ENCODE measurements around the gene FAM13A. TPM values are rescaled to one million over a fixed set of nuclear protein-coding genes. Genes with fewer than 3 reads are reported as not detected.
"Not testable (repeated sequence)": the region's sequence is repeated elsewhere in the genome, so short reads cannot be mapped to it uniquely, and the experiment has no call there.

FAM13A gene
- total RNA-seq, 1 donor from 2014 or later, result 16.9 TPM

- intact Hi-C loops (cut with micrococcal nuclease), result no loop called here
- DNase-seq, result no peak
- Histone ChIP-seq H3K27ac (replicated peaks) (no peak overlapping the region), H3K27me3 (ENCODE audit: low read depth) (no peaks in the 10 kb centered on the region), H3K4me1 (no peaks in the 10 kb centered on the region), H3K4me3 (no peak overlapping the region), H3K36me3 (peaks cover 8% of the 10 kb centered on the region), H3K9me3 (replicated peaks) (peaks cover 39% of the 10 kb centered on the region)
- TF ChIP-seq CTCF (IDR thresholded peaks at IDR 0.05; ENCODE audit: borderline replicate concordance), result no peak
Observed at GRCh38 chr4:88900432-88900831, 156.6 kb downstream of the FAM13A start.

DNA sequence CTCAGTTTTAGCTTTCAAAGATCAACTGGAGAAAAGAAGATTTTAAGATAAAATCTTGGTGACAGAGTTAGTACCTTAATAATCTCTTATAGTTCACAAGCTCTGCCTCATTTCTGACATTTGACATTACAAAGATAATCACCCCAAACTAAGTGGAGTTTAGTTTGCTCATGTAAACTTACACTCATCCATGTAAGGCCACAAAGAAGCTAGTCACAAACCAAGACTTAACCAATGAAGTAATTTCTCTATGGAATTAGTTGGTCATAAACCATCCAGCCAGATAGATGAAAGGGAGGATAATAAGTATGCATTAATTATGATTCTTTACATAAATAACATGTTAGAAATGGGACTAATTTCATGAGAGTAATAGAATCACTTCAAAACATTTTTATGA is 159.2 kb downstream of the FAM13A start:
- peaks cover 27% of the 10 kb centered on the region for H3K9me3 ChIP-seq (replicated peaks)
- H3K36me3 ChIP-seq, result no peaks in the 10 kb centered on the region
- H3K4me1 ChIP-seq, result no peaks in the 10 kb centered on the region
- H3K27ac ChIP-seq (replicated peaks), result no peak overlapping the region
- TF ChIP-seq CTCF (IDR thresholded peaks at IDR 0.05; ENCODE audit: borderline replicate concordance), result no peak
- no peak for DNase-seq
- intact Hi-C loops (cut with micrococcal nuclease), result no loop called here
- H3K4me3 ChIP-seq, result no peak overlapping the region
- no peaks in the 10 kb centered on the region for H3K27me3 ChIP-seq (ENCODE audit: low read depth)

GRCh38 chr4:88897180-88897579 is 159.8 kb downstream of the FAM13A start:
- Histone ChIP-seq H3K4me3 (no peak overlapping the region), H3K9me3 (replicated peaks) (peaks cover 21% of the 10 kb centered on the region), H3K27me3 (ENCODE audit: low read depth) (no peaks in the 10 kb centered on the region), H3K36me3 (no peaks in the 10 kb centered on the region), H3K4me1 (no peaks in the 10 kb centered on the region), H3K27ac (replicated peaks) (no peak overlapping the region)
- intact Hi-C loops (cut with micrococcal nuclease), result no loop called here
- no peak for TF ChIP-seq CTCF (IDR thresholded peaks at IDR 0.05; ENCODE audit: borderline replicate concordance)
- no peak for DNase-seq

DNA sequence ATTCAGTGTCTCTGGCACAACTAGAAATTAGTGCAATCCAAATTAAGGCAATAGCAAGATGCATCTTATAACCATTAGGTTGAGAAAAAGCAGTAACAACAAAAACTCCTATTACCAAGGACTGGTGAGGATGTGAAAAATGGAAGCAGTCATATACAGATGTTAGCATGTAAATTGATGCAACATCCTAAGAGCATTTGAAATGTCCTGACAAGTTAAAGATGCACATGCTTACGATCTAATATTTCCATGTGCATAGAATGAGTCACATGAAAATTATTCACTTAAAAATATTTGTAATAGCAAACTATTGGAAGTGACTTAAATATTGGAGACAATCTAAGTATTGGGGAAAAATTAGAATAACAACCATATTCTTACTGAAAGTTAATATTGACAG is 163.0 kb downstream of the FAM13A start:
- H3K36me3 ChIP-seq, result no peaks in the 10 kb centered on the region
- no peak overlapping the region for H3K4me3 ChIP-seq

DNA sequence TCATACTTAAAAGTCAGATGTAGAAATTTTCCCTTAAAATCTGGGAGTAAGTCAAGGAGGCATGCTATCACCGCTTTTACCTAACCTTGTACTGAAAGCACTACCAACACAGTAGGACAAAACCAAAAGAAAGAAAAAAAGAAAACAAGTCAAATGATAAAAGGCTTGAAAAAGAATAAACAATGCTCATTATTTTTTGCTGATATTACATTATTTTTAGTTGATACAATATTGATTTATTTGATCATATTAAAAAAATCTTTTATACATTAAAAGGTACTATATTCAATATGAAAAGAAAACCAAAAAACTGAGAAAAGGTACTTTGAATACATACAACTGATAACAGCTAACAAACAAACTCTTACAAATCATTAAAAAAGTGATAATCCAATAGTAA is 164.3 kb downstream of the FAM13A start:
- no peak for DNase-seq
- H3K36me3 ChIP-seq, result no peaks in the 10 kb centered on the region
- H3K4me3 ChIP-seq, result no peak overlapping the region
- H3K4me1 ChIP-seq, result no peaks in the 10 kb centered on the region
- no peak for TF ChIP-seq CTCF (IDR thresholded peaks at IDR 0.05; ENCODE audit: borderline replicate concordance)
- intact Hi-C loops (cut with micrococcal nuclease), result no loop called here
- no peaks in the 10 kb centered on the region for H3K27me3 ChIP-seq (ENCODE audit: low read depth)
- H3K27ac ChIP-seq (replicated peaks), result no peak overlapping the region
- no peaks in the 10 kb centered on the region for H3K9me3 ChIP-seq (replicated peaks)

More for the DNA sequence above, 163.0 kb downstream of the FAM13A start:
- no peaks in the 10 kb centered on the region for H3K27me3 ChIP-seq (ENCODE audit: low read depth)
- no peak for TF ChIP-seq CTCF (IDR thresholded peaks at IDR 0.05; ENCODE audit: borderline replicate concordance)
- DNase-seq, result no peak
- intact Hi-C loops (cut with micrococcal nuclease), result no loop called here
- no peak overlapping the region for H3K27ac ChIP-seq (replicated peaks)
- H3K9me3 ChIP-seq (replicated peaks), result no peaks in the 10 kb centered on the region
- H3K4me1 ChIP-seq, result no peaks in the 10 kb centered on the region

DNA sequence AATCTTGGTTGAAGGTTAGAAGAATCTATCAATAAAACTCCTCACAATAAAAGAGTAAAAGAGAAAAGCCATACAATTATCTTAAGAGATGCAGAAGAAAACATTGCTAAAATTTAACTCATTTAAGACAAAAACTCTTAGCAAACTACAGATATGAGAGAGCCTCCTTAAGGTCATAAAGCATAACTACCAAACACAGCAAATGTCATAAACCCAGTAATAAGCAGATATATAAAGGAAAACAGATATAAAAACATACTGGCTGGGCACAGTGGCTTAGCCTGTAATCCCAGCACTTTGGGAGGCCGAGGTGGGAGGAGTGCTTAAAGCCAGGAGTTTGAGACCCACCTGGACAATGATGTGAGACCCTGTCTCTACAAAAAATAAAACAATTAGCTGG is 165.3 kb downstream of the FAM13A start:
- no peak overlapping the region for H3K27ac ChIP-seq (replicated peaks)
- H3K36me3 ChIP-seq, result no peaks in the 10 kb centered on the region
- H3K27me3 ChIP-seq (ENCODE audit: low read depth), result no peaks in the 10 kb centered on the region
- no peak overlapping the region for H3K4me3 ChIP-seq
- no peaks in the 10 kb centered on the region for H3K4me1 ChIP-seq
- no peak for TF ChIP-seq CTCF (IDR thresholded peaks at IDR 0.05; ENCODE audit: borderline replicate concordance)
- H3K9me3 ChIP-seq (replicated peaks), result no peaks in the 10 kb centered on the region
- intact Hi-C loops (cut with micrococcal nuclease), result no loop called here
- DNase-seq, result no peak

GRCh38 chr4:88887409-88887808 is 169.6 kb downstream of the FAM13A start:
- H3K9me3 ChIP-seq (replicated peaks); intact Hi-C loops (cut with micrococcal nuclease); DNase-seq; H3K27me3 ChIP-seq (ENCODE audit: low read depth); H3K36me3 ChIP-seq; H3K4me3 ChIP-seq; H3K4me1 ChIP-seq; H3K27ac ChIP-seq (replicated peaks): not testable (repeated sequence)
